Liver (tissue), 9 donors: ENCODE measurements around the gene DUSP3. TPM values are rescaled to one million over a fixed set of nuclear protein-coding genes. Genes with fewer than 3 reads are reported as not detected.

Source experiments
- DNase-seq: peaks from one replicate; pipeline ENCODE4 v3.0.0-alpha.2; 2017; ENCODE audit warnings: low spot score
- H3K27ac ChIP-seq, 2 donors: one replicate each; pipeline ENCODE4 v1.7.0; 2013; ENCODE audit warnings: inconsistent platforms in 2 of 2, low read length in 2 of 2, control low read depth in 1 of 2, low read depth in 1 of 2, mild to moderate bottlenecking in 1 of 2
- H3K27me3 ChIP-seq, 4 donors: one replicate each; pipeline versions ENCODE4 v1.6.1 to v1.7.0; 2013; ENCODE audit warnings: low read length in 3 of 4, inconsistent platforms in 1 of 4, mild to moderate bottlenecking in 1 of 4, moderate library complexity in 1 of 4; ENCODE audit not compliant: control insufficient read depth in 4 of 4, insufficient read depth in 4 of 4
- H3K36me3 ChIP-seq, 4 donors: one replicate each; pipeline versions ENCODE4 v1.6.1 to v1.7.0; 2013; ENCODE audit warnings: low read length in 3 of 4, mild to moderate bottlenecking in 3 of 4, low read depth in 1 of 4, moderate library complexity in 1 of 4; ENCODE audit not compliant: control insufficient read depth in 4 of 4, insufficient read depth in 3 of 4
- H3K4me1 ChIP-seq, 4 donors: one replicate each; pipeline versions ENCODE4 v1.6.1 to v1.7.0; 2013; ENCODE audit warnings: low read length in 3 of 4, mild to moderate bottlenecking in 3 of 4, moderate library complexity in 1 of 4; ENCODE audit not compliant: control insufficient read depth in 4 of 4, insufficient read depth in 4 of 4
- H3K4me3 ChIP-seq, 3 donors: one replicate each; pipeline versions ENCODE4 v1.6.1 to v1.7.0; 2013; ENCODE audit warnings: low read length in 3 of 3, control low read depth in 1 of 3, low read depth in 1 of 3, mild to moderate bottlenecking in 1 of 3
- H3K9ac ChIP-seq, 2 donors: one replicate each; pipeline ENCODE4 v1.7.0; 2013; ENCODE audit warnings: low read length in 2 of 2, mild to moderate bottlenecking in 2 of 2, moderate library complexity in 2 of 2, control low read depth in 1 of 2, low read depth in 1 of 2
- H3K9me3 ChIP-seq, 4 donors: one replicate each; pipeline versions ENCODE4 v1.6.1 to v1.7.0; 2013; ENCODE audit warnings: low read length in 3 of 4; ENCODE audit not compliant: control insufficient read depth in 4 of 4
- EGR1 ChIP-seq, 2 donors: IDR thresholded peaks; 2 replicates each; pipeline ENCODE4 v1.6.1; 2016 to 2018; ENCODE audit warnings: antibody characterized with exemption in 2 of 2, low read depth in 2 of 2
- FOXA1 ChIP-seq: IDR thresholded peaks from 2 replicates; pipeline ENCODE4 v1.6.1; 2016; ENCODE audit warnings: antibody characterized with exemption
- FOXA2 ChIP-seq: IDR thresholded peaks from 2 replicates; pipeline ENCODE4 v1.6.1; 2016; ENCODE audit warnings: antibody characterized with exemption
- GABPA ChIP-seq, 2 donors: IDR thresholded peaks in 1 of 2; conservative IDR thresholded peaks in 1 of 2; 2 replicates each; pipeline ENCODE4 v1.6.1; 2016; ENCODE audit warnings: antibody characterized with exemption in 2 of 2, mild to moderate bottlenecking in 1 of 2, moderate library complexity in 1 of 2
- HNF4A ChIP-seq, 2 donors: conservative IDR thresholded peaks; 2 replicates each; pipeline ENCODE4 v1.6.1; 2016; ENCODE audit warnings: antibody characterized with exemption in 2 of 2, mild to moderate bottlenecking in 2 of 2
- HNF4G ChIP-seq: IDR thresholded peaks from 2 replicates; pipeline ENCODE4 v1.6.1; 2016; ENCODE audit warnings: antibody characterized with exemption
- JUND ChIP-seq, 2 donors: IDR thresholded peaks; 2 replicates each; pipeline ENCODE4 v1.6.1; 2016; ENCODE audit warnings: antibody characterized with exemption in 2 of 2
- NR2F2 ChIP-seq: IDR thresholded peaks from 2 replicates; pipeline ENCODE4 v1.6.1; 2016; ENCODE audit warnings: antibody characterized with exemption
- RAD21 ChIP-seq, 2 donors: IDR thresholded peaks; 2 replicates each; pipeline ENCODE4 v1.6.1; 2016; ENCODE audit warnings: antibody characterized with exemption in 2 of 2, mild to moderate bottlenecking in 2 of 2
- RXRA ChIP-seq, 2 donors: IDR thresholded peaks; 2 replicates each; pipeline ENCODE4 v1.6.1; 2017 to 2018; ENCODE audit warnings: antibody characterized with exemption in 2 of 2, mild to moderate bottlenecking in 1 of 2
- SP1 ChIP-seq: IDR thresholded peaks from 2 replicates; pipeline ENCODE4 v1.6.1; 2018; ENCODE audit warnings: antibody characterized with exemption, mild to moderate bottlenecking
- TAF1 ChIP-seq: conservative IDR thresholded peaks from 2 replicates; pipeline ENCODE4 v1.6.1; 2016; ENCODE audit warnings: antibody characterized with exemption, mild to moderate bottlenecking
- YY1 ChIP-seq: IDR thresholded peaks from 2 replicates; pipeline ENCODE4 v1.6.1; 2016; ENCODE audit warnings: antibody characterized with exemption, mild to moderate bottlenecking
- WGBS: extraction: QIAGEN DNeasy Blood & Tissue Kit; methylation state at CpG from one replicate; pipeline ENCODE4 v1.1.7; 2013; 5-methylcytosine and 5-hydroxymethylcytosine counted together
- polyA plus RNA-seq, 2 donors: library from polyadenylated mRNA; stranded (reverse) in 1 of 2; unstranded in 1 of 2; fragments of 200-250 nt in 1 of 2; fragments of >200 nt in 1 of 2; fragmentation: Nextera tagmentation in 1 of 2; extraction: Ambion mirVana in 1 of 2; gene quantifications; one replicate each; pipeline versions ENCODE4 v1.2.1 to v1.2.3, GENCODE V29; 2013 to 2015
- total RNA-seq, 2 donors: library from RNA; depleted of rRNA; stranded (reverse); fragments of >200 nt; gene quantifications; one replicate each; pipeline ENCODE4 v1.2.3, GENCODE V29; 2014
- TF ChIP-seq, protein P1 (sequence below): IDR thresholded peaks from 2 replicates; pipeline ENCODE4 v1.6.1; 2016; ENCODE audit warnings: antibody characterized with exemption
- TF ChIP-seq, protein P2 (sequence below): IDR thresholded peaks from 2 replicates; pipeline ENCODE4 v1.6.1; 2016; ENCODE audit warnings: antibody characterized with exemption
- TF ChIP-seq, protein P3 (sequence below): fragments of 150-350 bp; IDR thresholded peaks from 2 replicates; pipeline ENCODE4 v1.5.1; 2017; ENCODE audit warnings: improper control_type of control experiment, low read depth, low read length; ENCODE audit not compliant: missing input control
- TF ChIP-seq, protein P4 (sequence below): IDR thresholded peaks from 2 replicates; pipeline ENCODE4 v1.6.1; 2016; ENCODE audit warnings: antibody characterized with exemption
- TF ChIP-seq, protein P5 (sequence below): IDR thresholded peaks from 2 replicates; pipeline ENCODE4 v1.6.1; 2016; ENCODE audit warnings: antibody characterized with exemption, mild to moderate bottlenecking
- donor health status: healthy.
- donor health status: healthy.
- donor health status: healthy.
- donor health status: healthy.
- donor health status: healthy.

The DUSP3 gene
- total RNA-seq (100 to 1,000 TPM in 1 of 2 donors, 10 to 100 TPM in 1; 30.4 to 104 TPM), polyA plus RNA-seq (10 to 100 TPM; 59.8 to 61.8 TPM)

DNA sequence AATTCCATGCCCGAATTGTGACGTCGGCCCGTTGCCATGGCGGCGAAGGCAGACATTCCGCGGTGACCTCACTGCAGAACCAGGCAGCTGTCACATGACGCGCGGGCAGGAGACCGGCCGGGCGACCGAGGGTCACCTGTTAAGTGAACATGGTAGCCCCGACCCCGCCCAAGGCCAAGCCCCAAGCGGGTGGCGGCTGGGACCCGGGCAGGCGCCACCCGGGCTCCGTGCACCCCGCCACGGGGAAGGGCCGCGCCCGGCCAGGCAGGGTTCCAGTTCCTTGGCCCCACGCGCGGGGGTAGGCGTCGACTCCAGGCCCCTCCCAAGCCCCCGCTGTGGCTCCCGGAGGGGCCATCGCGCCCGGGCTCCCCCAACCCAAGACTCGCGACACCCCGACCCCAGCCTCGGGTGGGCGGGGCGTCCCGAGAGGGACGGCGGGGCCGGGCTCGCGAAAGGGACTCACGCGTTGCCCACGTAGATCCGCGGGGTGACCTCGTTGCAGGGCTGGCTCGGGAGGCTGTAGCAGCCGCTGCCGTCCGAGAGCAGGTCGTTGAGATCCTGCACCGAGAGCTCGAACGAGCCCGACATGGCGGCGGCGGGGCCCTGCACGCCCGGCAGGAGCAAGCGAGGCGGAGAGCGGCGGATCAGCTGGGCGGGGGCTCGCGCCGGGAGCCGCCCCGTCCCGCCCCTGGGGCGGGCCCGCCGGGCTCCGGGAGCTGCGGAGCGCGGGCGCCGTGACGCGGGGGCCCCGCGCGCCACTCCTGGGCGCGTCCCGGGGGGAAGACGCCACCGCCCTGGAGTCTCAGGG is at the start of gene DUSP3:
Gene DUSP3 (minus strand): TSS at position 641 of the 808 bp plus-strand sequence. CDS start 53 bp downstream, at position 588.
- Histone ChIP-seq H3K27ac (peak within 1 kb of the TSS; percentile 96 to 98), H3K27me3 (no peaks in the 10 kb centered on the region), H3K4me1 (peaks cover 10 to 50% (median 42%) of the 10 kb centered on the region in 4 donors), H3K9ac (peak within 1 kb of the TSS; percentile 68 to 78), H3K9me3 (no peaks in the 10 kb centered on the region), H3K4me3 (peak within 1 kb of the TSS; percentile 68 to 77 (median 69)), H3K36me3 (peaks cover 0 to 5% (median 2%) of the 10 kb centered on the region in 4 donors)
- TF ChIP-seq, protein P1, sequence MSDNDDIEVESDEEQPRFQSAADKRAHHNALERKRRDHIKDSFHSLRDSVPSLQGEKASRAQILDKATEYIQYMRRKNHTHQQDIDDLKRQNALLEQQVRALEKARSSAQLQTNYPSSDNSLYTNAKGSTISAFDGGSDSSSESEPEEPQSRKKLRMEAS: no peak
- TF ChIP-seq FOXA2 (no peak), GABPA (IDR thresholded peaks at IDR 0.05 in 1 of 2, conservative IDR thresholded peaks at IDR 0.05 in 1 of 2) (peak in 1 of 2 donors; percentile 11), TAF1 (no peak), SP1 (peak; percentile 33), JUND (IDR thresholded peaks at IDR 0.05) (peak; percentile 81 to 84), YY1 (peak; percentile 93), NR2F2 (no peak), EGR1 (IDR thresholded peaks at IDR 0.05; ENCODE audit: low read depth in 2 of 2) (no peak), FOXA1 (no peak), RAD21 (IDR thresholded peaks at IDR 0.05) (no peak), HNF4A (conservative IDR thresholded peaks at IDR 0.05) (peak in 1 of 2 donors; percentile 61), HNF4G (no peak), RXRA (IDR thresholded peaks at IDR 0.05) (peak; percentile 31 to 64)
- TF ChIP-seq, protein P2, sequence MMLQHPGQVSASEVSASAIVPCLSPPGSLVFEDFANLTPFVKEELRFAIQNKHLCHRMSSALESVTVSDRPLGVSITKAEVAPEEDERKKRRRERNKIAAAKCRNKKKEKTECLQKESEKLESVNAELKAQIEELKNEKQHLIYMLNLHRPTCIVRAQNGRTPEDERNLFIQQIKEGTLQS: peak; percentile 64
- TF ChIP-seq, protein P3, sequence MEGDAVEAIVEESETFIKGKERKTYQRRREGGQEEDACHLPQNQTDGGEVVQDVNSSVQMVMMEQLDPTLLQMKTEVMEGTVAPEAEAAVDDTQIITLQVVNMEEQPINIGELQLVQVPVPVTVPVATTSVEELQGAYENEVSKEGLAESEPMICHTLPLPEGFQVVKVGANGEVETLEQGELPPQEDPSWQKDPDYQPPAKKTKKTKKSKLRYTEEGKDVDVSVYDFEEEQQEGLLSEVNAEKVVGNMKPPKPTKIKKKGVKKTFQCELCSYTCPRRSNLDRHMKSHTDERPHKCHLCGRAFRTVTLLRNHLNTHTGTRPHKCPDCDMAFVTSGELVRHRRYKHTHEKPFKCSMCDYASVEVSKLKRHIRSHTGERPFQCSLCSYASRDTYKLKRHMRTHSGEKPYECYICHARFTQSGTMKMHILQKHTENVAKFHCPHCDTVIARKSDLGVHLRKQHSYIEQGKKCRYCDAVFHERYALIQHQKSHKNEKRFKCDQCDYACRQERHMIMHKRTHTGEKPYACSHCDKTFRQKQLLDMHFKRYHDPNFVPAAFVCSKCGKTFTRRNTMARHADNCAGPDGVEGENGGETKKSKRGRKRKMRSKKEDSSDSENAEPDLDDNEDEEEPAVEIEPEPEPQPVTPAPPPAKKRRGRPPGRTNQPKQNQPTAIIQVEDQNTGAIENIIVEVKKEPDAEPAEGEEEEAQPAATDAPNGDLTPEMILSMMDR: no peak
- TF ChIP-seq, protein P4, sequence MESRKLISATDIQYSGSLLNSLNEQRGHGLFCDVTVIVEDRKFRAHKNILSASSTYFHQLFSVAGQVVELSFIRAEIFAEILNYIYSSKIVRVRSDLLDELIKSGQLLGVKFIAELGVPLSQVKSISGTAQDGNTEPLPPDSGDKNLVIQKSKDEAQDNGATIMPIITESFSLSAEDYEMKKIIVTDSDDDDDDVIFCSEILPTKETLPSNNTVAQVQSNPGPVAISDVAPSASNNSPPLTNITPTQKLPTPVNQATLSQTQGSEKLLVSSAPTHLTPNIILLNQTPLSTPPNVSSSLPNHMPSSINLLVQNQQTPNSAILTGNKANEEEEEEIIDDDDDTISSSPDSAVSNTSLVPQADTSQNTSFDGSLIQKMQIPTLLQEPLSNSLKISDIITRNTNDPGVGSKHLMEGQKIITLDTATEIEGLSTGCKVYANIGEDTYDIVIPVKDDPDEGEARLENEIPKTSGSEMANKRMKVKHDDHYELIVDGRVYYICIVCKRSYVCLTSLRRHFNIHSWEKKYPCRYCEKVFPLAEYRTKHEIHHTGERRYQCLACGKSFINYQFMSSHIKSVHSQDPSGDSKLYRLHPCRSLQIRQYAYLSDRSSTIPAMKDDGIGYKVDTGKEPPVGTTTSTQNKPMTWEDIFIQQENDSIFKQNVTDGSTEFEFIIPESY: no peak
- TF ChIP-seq, protein P5, sequence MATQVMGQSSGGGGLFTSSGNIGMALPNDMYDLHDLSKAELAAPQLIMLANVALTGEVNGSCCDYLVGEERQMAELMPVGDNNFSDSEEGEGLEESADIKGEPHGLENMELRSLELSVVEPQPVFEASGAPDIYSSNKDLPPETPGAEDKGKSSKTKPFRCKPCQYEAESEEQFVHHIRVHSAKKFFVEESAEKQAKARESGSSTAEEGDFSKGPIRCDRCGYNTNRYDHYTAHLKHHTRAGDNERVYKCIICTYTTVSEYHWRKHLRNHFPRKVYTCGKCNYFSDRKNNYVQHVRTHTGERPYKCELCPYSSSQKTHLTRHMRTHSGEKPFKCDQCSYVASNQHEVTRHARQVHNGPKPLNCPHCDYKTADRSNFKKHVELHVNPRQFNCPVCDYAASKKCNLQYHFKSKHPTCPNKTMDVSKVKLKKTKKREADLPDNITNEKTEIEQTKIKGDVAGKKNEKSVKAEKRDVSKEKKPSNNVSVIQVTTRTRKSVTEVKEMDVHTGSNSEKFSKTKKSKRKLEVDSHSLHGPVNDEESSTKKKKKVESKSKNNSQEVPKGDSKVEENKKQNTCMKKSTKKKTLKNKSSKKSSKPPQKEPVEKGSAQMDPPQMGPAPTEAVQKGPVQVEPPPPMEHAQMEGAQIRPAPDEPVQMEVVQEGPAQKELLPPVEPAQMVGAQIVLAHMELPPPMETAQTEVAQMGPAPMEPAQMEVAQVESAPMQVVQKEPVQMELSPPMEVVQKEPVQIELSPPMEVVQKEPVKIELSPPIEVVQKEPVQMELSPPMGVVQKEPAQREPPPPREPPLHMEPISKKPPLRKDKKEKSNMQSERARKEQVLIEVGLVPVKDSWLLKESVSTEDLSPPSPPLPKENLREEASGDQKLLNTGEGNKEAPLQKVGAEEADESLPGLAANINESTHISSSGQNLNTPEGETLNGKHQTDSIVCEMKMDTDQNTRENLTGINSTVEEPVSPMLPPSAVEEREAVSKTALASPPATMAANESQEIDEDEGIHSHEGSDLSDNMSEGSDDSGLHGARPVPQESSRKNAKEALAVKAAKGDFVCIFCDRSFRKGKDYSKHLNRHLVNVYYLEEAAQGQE: peak; percentile 69
- under 1% methylated on average over 100 of the region's 100 CpGs for WGBS
- DNase-seq: peak; percentile 79
